ENCODE data around the gene PRTFDC1.

PRTFDC1 gene

GRCh38 chr10:24814568-24815313 lies 137.7 kb downstream of the PRTFDC1 start:
- H3K79me2 ChIP-seq (ENCODE audit: insufficient read depth, low read length) = no peaks in the 10 kb centered on the region
- H3K27ac ChIP-seq (ENCODE audit: low read depth, low read length) = no peak overlapping the region
- no peak overlapping the region for H3K4me3 ChIP-seq (ENCODE audit: insufficient read depth, low read length, poor library complexity, severe bottlenecking)
- no peak for TF ChIP-seq EZH2phosphoT487 (conservative IDR thresholded peaks at IDR 0.05; ENCODE audit: low read length)
- no peak for TF ChIP-seq CTCF (IDR thresholded peaks at IDR 0.05; ENCODE audit: insufficient read depth, low read length, poor library complexity, severe bottlenecking)
- H3K9me3 ChIP-seq (ENCODE audit: insufficient read depth, low read length) = no peaks in the 10 kb centered on the region
- H4K20me1 ChIP-seq (ENCODE audit: low read depth, low read length) = no peaks in the 10 kb centered on the region
- H3K9me2 ChIP-seq (replicated peaks; ENCODE audit: insufficient read depth, low read length) = no peaks in the 10 kb centered on the region
- H2AFZ ChIP-seq (ENCODE audit: low read depth, low read length, severe bottlenecking) = no peak overlapping the region
- H3K36me3 ChIP-seq (ENCODE audit: low read length) = no peaks in the 10 kb centered on the region
- no peaks in the 10 kb centered on the region for H3F3A ChIP-seq (ENCODE audit: insufficient read depth)
- H3K9ac ChIP-seq (ENCODE audit: low read length) = no peak overlapping the region
- H3K4me2 ChIP-seq (ENCODE audit: low read depth, low read length, poor library complexity, severe bottlenecking) = no peak overlapping the region
- no peaks in the 10 kb centered on the region for H3K27me3 ChIP-seq (ENCODE audit: low read length)

- Histone ChIP-seq H4K20me1 (ENCODE audit: low read depth, low read length) (no peaks in the 10 kb centered on the region), H3K27ac (ENCODE audit: low read depth, low read length) (no peak overlapping the region), H3K4me3 (ENCODE audit: insufficient read depth, low read length, poor library complexity, severe bottlenecking) (no peak overlapping the region), H2AFZ (ENCODE audit: low read depth, low read length, severe bottlenecking) (no peak overlapping the region), H3F3A (ENCODE audit: insufficient read depth) (no peaks in the 10 kb centered on the region), H3K36me3 (ENCODE audit: low read length) (no peaks in the 10 kb centered on the region), H3K9me3 (ENCODE audit: insufficient read depth, low read length) (no peaks in the 10 kb centered on the region), H3K4me2 (ENCODE audit: low read depth, low read length, poor library complexity, severe bottlenecking) (no peak overlapping the region), H3K79me2 (ENCODE audit: insufficient read depth, low read length) (no peaks in the 10 kb centered on the region), H3K9me2 (replicated peaks; ENCODE audit: insufficient read depth, low read length) (no peaks in the 10 kb centered on the region), H3K27me3 (ENCODE audit: low read length) (no peaks in the 10 kb centered on the region), H3K9ac (ENCODE audit: low read length) (no peak overlapping the region)
- TF ChIP-seq EZH2phosphoT487 (conservative IDR thresholded peaks at IDR 0.05; ENCODE audit: low read length) (no peak), CTCF (IDR thresholded peaks at IDR 0.05; ENCODE audit: insufficient read depth, low read length, poor library complexity, severe bottlenecking) (no peak)
Observed at GRCh38 chr10:24813856-24814255, 138.6 kb downstream of the PRTFDC1 start.

GRCh38 chr10:24806262-24806661 lies 146.1 kb downstream of the PRTFDC1 start:
- TF ChIP-seq EZH2phosphoT487 (conservative IDR thresholded peaks at IDR 0.05; ENCODE audit: low read length) (no peak), CTCF (IDR thresholded peaks at IDR 0.05; ENCODE audit: insufficient read depth, low read length, poor library complexity, severe bottlenecking) (no peak)
- H3K4me3 ChIP-seq (ENCODE audit: insufficient read depth, low read length, poor library complexity, severe bottlenecking) = no peak overlapping the region
- H3F3A ChIP-seq (ENCODE audit: insufficient read depth) = no peaks in the 10 kb centered on the region
- H4K20me1 ChIP-seq (ENCODE audit: low read depth, low read length) = no peaks in the 10 kb centered on the region
- no peak overlapping the region for H3K27ac ChIP-seq (ENCODE audit: low read depth, low read length)
- no peaks in the 10 kb centered on the region for H3K36me3 ChIP-seq (ENCODE audit: low read length)
- H3K79me2 ChIP-seq (ENCODE audit: insufficient read depth, low read length) = no peaks in the 10 kb centered on the region
- H3K9me2 ChIP-seq (replicated peaks; ENCODE audit: insufficient read depth, low read length) = no peaks in the 10 kb centered on the region
- H3K4me2 ChIP-seq (ENCODE audit: low read depth, low read length, poor library complexity, severe bottlenecking) = no peak overlapping the region
- H3K9ac ChIP-seq (ENCODE audit: low read length) = no peak overlapping the region
- H2AFZ ChIP-seq (ENCODE audit: low read depth, low read length, severe bottlenecking) = no peak overlapping the region
- H3K9me3 ChIP-seq (ENCODE audit: insufficient read depth, low read length) = no peaks in the 10 kb centered on the region
- no peaks in the 10 kb centered on the region for H3K27me3 ChIP-seq (ENCODE audit: low read length)
